Sigmoid colon (tissue), 7 donors: ENCODE data around the gene SLC45A3. TPM values are rescaled to one million over a fixed set of nuclear protein-coding genes. Genes with fewer than 3 reads are reported as not detected.

Source experiments
- DNase-seq: peaks from one replicate; pipeline ENCODE4 v3.0.0-alpha.2; 2019
- H3K27ac ChIP-seq, 4 donors: fragments of 200-600 bp; sonication (generic); one replicate each; pipeline ENCODE4 v1.5.1; 2016 to 2019; ENCODE audit warnings: mild to moderate bottlenecking in 1 of 4
- H3K27me3 ChIP-seq, 3 donors: fragments of 200-600 bp; sonication (generic); one replicate each; pipeline ENCODE4 v1.5.1; 2019; ENCODE audit warnings: mild to moderate bottlenecking in 1 of 3
- H3K36me3 ChIP-seq, 4 donors: fragments of 200-600 bp; sonication (generic); one replicate each; pipeline ENCODE4 v1.5.1; 2016 to 2019
- H3K4me1 ChIP-seq, 4 donors: fragments of 200-600 bp; sonication (generic); one replicate each; pipeline ENCODE4 v1.5.1; 2017 to 2019
- H3K4me3 ChIP-seq, 4 donors: fragments of 200-600 bp; sonication (generic); one replicate each; pipeline ENCODE4 v1.5.1; 2017 to 2019; ENCODE audit warnings: mild to moderate bottlenecking in 2 of 4, moderate library complexity in 1 of 4
- H3K9me3 ChIP-seq, 4 donors: fragments of 200-600 bp in 3 of 4; sonication (generic) in 3 of 4; one replicate each; pipeline versions ENCODE4 v1.5.1 to v1.6.1; 2013 to 2019
- CTCF ChIP-seq, 4 experiments: fragments of 450-650 bp in 3 of 4; fragments of 200-600 bp in 1 of 4; IDR thresholded peaks; one replicate each; pipeline ENCODE4 v1.5.1; 2016 to 2019; ENCODE audit warnings: antibody characterized with exemption in 4 of 4, mild to moderate bottlenecking in 3 of 4, moderate library complexity in 2 of 4
- EP300 ChIP-seq, 4 donors: sonication (generic); formaldehyde crosslinking; IDR thresholded peaks; one replicate each; pipeline ENCODE4 v1.6.1; 2017; ENCODE audit warnings: antibody characterized with exemption in 4 of 4
- POLR2A ChIP-seq, 2 donors: fragments of 450-650 bp; IDR thresholded peaks; one replicate each; pipeline ENCODE4 v1.6.1; 2016; ENCODE audit warnings: antibody characterized with exemption in 2 of 2, mild to moderate bottlenecking in 2 of 2, moderate library complexity in 2 of 2
- POLR2AphosphoS5 ChIP-seq, 4 donors: sonication (generic); formaldehyde crosslinking; IDR thresholded peaks; one replicate each; pipeline ENCODE4 v1.6.1; 2017; ENCODE audit warnings: antibody characterized with exemption in 4 of 4
- WGBS, 2 donors: extraction: QIAGEN DNeasy Blood & Tissue Kit; methylation state at CpG; one replicate each; pipeline ENCODE4 v1.1.7; 2013; 5-methylcytosine and 5-hydroxymethylcytosine counted together
- intact Hi-C: fragments of 100-400 bp; cut with DNase I; formaldehyde crosslinking; loops from one replicate; pipeline ENCODE4 v1.15.1; 2023
- polyA plus RNA-seq, 3 donors: library from polyadenylated mRNA; stranded (reverse); fragments of 200-250 nt; gene quantifications; one replicate each; pipeline ENCODE4 v1.2.3, GENCODE V29; 2013
- total RNA-seq, 4 donors: library from RNA; depleted of rRNA; stranded (reverse); fragments of >200 nt; gene quantifications; one replicate each; pipeline ENCODE4 v1.1.0, GENCODE V29; 2016
- donor health status: healthy with polysubstance abuse.
- donor health status: Bipolar disorder and iron deficiency.
- donor health status: healthy.

Gene SLC45A3
- total and polyA plus RNA-seq, 7 donors, result 0.68 to 15.2 (median 2.2) TPM

DNA sequence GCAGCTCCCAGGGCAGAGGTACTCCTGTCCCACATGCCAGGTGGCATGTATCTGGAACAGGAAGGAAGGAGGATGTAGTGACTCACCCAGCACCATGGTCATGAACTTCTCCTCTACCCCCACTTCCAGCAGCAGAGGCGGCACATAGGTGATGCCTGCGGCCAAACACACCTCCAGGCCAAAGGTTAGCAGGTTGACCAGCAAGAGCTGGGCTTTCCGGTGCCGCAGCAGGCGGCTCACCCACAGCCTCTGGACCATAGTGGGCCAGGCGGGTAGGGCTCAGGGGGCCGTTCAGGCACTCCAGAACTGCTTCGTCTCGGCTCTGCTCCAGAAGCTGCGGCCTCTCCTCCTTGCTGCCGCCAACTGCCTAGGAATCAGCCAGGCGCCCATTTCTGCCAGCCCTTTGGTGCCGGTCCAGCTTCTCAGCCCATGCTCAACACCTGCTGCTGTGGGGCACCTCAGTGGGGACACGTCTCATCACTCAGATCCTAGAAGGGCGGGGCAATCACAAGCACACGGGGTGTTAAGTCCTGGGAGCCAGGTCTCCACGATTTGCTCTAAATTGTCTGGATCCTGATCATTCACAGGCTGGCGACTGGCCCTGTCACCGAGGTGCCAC lies 15.8 kb downstream of the SLC45A3 start:
- Histone ChIP-seq H3K9me3 (no peaks in the 10 kb centered on the region), H3K4me3 (no peak overlapping the region), H3K36me3 (no peaks in the 10 kb centered on the region), H3K27ac (no peak overlapping the region), H3K4me1 (no peaks in the 10 kb centered on the region), H3K27me3 (peaks cover 0 to 8% (median 0%) of the 10 kb centered on the region in 3 donors)
- no peak for DNase-seq
- TF ChIP-seq EP300 (IDR thresholded peaks at IDR 0.05), result no peak
- no peak for TF ChIP-seq POLR2AphosphoS5 (IDR thresholded peaks at IDR 0.05)
- no peak for TF ChIP-seq CTCF (IDR thresholded peaks at IDR 0.05)
- TF ChIP-seq POLR2A (IDR thresholded peaks at IDR 0.05), result no peak
- intact Hi-C loops, result no loop called here
- WGBS, 2 donors, result 24 to 65% methylated on average over 19 of the region's 19 CpGs

- Histone ChIP-seq H3K9me3 (no peaks in the 10 kb centered on the region), H3K4me3 (no peak overlapping the region), H3K36me3 (no peaks in the 10 kb centered on the region), H3K27ac (no peak overlapping the region), H3K27me3 (no peaks in the 10 kb centered on the region), H3K4me1 (peaks cover 0 to 4% (median 1%) of the 10 kb centered on the region in 4 donors)
- 93 to 94% methylated on average over 18 of the region's 18 CpGs for WGBS, 2 donors
- intact Hi-C loops, result no loop called here
- TF ChIP-seq EP300 (IDR thresholded peaks at IDR 0.05) (no peak), CTCF (IDR thresholded peaks at IDR 0.05) (no peak), POLR2A (IDR thresholded peaks at IDR 0.05) (no peak), POLR2AphosphoS5 (IDR thresholded peaks at IDR 0.05) (no peak)
- no peak for DNase-seq
Observed at GRCh38 chr1:205663286-205663936, 16.9 kb downstream of the SLC45A3 start.

DNA sequence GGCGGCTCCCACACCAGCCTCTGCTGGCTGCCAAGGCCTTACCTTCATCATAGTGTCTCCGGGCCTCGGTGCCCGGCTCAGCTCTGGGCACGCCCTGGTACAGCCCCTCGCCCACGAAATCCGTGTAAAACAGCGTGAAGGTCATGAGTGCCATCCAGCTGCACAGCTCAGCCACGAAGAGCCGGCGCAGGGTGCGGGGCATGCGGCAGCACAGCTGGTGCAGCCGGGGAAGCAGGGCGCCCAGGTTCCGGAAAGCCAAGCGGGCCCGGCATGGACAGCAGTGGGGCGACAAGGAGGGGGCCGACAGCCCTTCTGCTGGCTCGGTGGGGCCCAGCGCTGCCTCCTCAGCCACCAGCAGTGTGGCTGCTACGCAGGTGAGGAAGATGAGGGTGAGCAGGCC lies 17.5 kb downstream of the SLC45A3 start:
- no peaks in the 10 kb centered on the region for H3K36me3 ChIP-seq
- no peak for TF ChIP-seq EP300 (IDR thresholded peaks at IDR 0.05)
- TF ChIP-seq POLR2AphosphoS5 (IDR thresholded peaks at IDR 0.05), result no peak
- TF ChIP-seq CTCF (IDR thresholded peaks at IDR 0.05), result no peak
- no peak for TF ChIP-seq POLR2A (IDR thresholded peaks at IDR 0.05)
- H3K4me3 ChIP-seq, result no peak overlapping the region
- WGBS, 2 donors, result 93 to 95% methylated on average over 24 of the region's 24 CpGs
- no peaks in the 10 kb centered on the region for H3K27me3 ChIP-seq
- peaks cover 0 to 4% (median 1%) of the 10 kb centered on the region in 4 donors for H3K4me1 ChIP-seq
- no peak overlapping the region for H3K27ac ChIP-seq
- intact Hi-C loops, result no loop called here
- DNase-seq, result no peak
- no peaks in the 10 kb centered on the region for H3K9me3 ChIP-seq

GRCh38 chr1:205662135-205662738 lies 18.1 kb downstream of the SLC45A3 start:
- DNase-seq, result no peak
- no peak overlapping the region for H3K27ac ChIP-seq

More at GRCh38 chr1:205662135-205662738, 18.1 kb downstream of the SLC45A3 start:
- H3K4me3 ChIP-seq, result no peak overlapping the region
- 78 to 87% methylated on average over 15 of the region's 15 CpGs for WGBS, 2 donors
- H3K4me1 ChIP-seq, result peaks cover 0 to 4% (median 1%) of the 10 kb centered on the region in 4 donors
- H3K36me3 ChIP-seq, result no peaks in the 10 kb centered on the region
- H3K27me3 ChIP-seq, result no peaks in the 10 kb centered on the region
- no peak for TF ChIP-seq POLR2A (IDR thresholded peaks at IDR 0.05)
- TF ChIP-seq POLR2AphosphoS5 (IDR thresholded peaks at IDR 0.05), result no peak
- TF ChIP-seq EP300 (IDR thresholded peaks at IDR 0.05), result no peak
- TF ChIP-seq CTCF (IDR thresholded peaks at IDR 0.05), result no peak
- no peaks in the 10 kb centered on the region for H3K9me3 ChIP-seq
- intact Hi-C loops, result no loop called here
